KMS-11 (cell line): ENCODE measurements around the gene PTPRN2.

ENCODE experiments used
- H2AFZ ChIP-seq: fragments of 200-600 bp; sonication (generic); 2 replicates; pipeline ENCODE4 v1.6.1; 2016; ENCODE audit warnings: antibody characterized with exemption, mixed run types, low read depth
- H3K27ac ChIP-seq: fragments of 200-600 bp; sonication (generic); 2 replicates; pipeline ENCODE4 v1.6.1; 2016; ENCODE audit warnings: mild to moderate bottlenecking, mixed run types
- H3K27me3 ChIP-seq: fragments of 200-600 bp; sonication (generic); 2 replicates; pipeline ENCODE4 v1.6.1; 2017; ENCODE audit warnings: mild to moderate bottlenecking, low read depth, mixed run types, moderate library complexity; ENCODE audit not compliant: insufficient read depth
- H3K36me3 ChIP-seq: fragments of 200-600 bp; sonication (generic); 2 replicates; pipeline ENCODE4 v1.6.1; 2017; ENCODE audit warnings: mild to moderate bottlenecking, mixed run types; ENCODE audit not compliant: insufficient read depth
- H3K4me1 ChIP-seq: fragments of 200-600 bp; sonication (generic); 2 replicates; pipeline ENCODE4 v1.6.1; 2016; ENCODE audit warnings: mild to moderate bottlenecking, low read depth, mixed run types; ENCODE audit not compliant: poor library complexity, severe bottlenecking
- H3K4me2 ChIP-seq: fragments of 200-600 bp; sonication (generic); 2 replicates; pipeline ENCODE4 v1.7.0; 2016; ENCODE audit warnings: mild to moderate bottlenecking, mixed run types
- H3K4me3 ChIP-seq: fragments of 200-600 bp; sonication (generic); IDR thresholded peaks from 2 replicates; pipeline ENCODE4 v1.6.1; 2017; ENCODE audit warnings: low read depth, low read length, mixed read lengths; ENCODE audit not compliant: insufficient read depth
- H3K79me2 ChIP-seq: fragments of 200-600 bp; sonication (generic); 2 replicates; pipeline ENCODE4 v1.6.1; 2016; ENCODE audit warnings: low read depth, mixed run types; ENCODE audit not compliant: insufficient read depth
- H3K9ac ChIP-seq: fragments of 200-600 bp; sonication (generic); 2 replicates; pipeline ENCODE4 v1.6.1; 2016; ENCODE audit warnings: mild to moderate bottlenecking, mixed run types
- H4K20me1 ChIP-seq: fragments of 200-600 bp; sonication (generic); 2 replicates; pipeline ENCODE4 v1.6.1; 2016; ENCODE audit warnings: mild to moderate bottlenecking, mixed run types; ENCODE audit not compliant: insufficient read depth
- CTCF ChIP-seq: fragments of 200-600 bp; sonication (generic); conservative IDR thresholded peaks from 2 replicates; pipeline ENCODE4 v1.6.1; 2017; ENCODE audit warnings: low read depth, mild to moderate bottlenecking, antibody characterized with exemption, low read length, moderate library complexity, mixed read lengths

Gene PTPRN2

GRCh38 chr7:157885140-157885539 is 702.5 kb downstream of the PTPRN2 start:
- Histone ChIP-seq H3K27me3 (no peaks in the 10 kb centered on the region; the same call in 1 of the 2 replicates), H2AFZ (no peak overlapping the region), H4K20me1 (no peaks in the 10 kb centered on the region), H3K79me2 (no peaks in the 10 kb centered on the region), H3K27ac (no peak overlapping the region), H3K36me3 (no peaks in the 10 kb centered on the region), H3K4me3 (no peak overlapping the region), H3K4me2 (no peak overlapping the region), H3K4me1 (no peaks in the 10 kb centered on the region), H3K9ac (no peak overlapping the region)
- no peak for TF ChIP-seq CTCF

- Histone ChIP-seq H3K27ac (no peak overlapping the region), H3K79me2 (no peaks in the 10 kb centered on the region), H4K20me1 (no peaks in the 10 kb centered on the region), H3K36me3 (no peaks in the 10 kb centered on the region), H3K4me2 (no peak overlapping the region), H3K4me1 (no peaks in the 10 kb centered on the region), H3K4me3 (no peak overlapping the region), H3K9ac (no peak overlapping the region), H3K27me3 (no peaks in the 10 kb centered on the region; the same call in 1 of the 2 replicates), H2AFZ (no peak overlapping the region)
- no peak for TF ChIP-seq CTCF
These were observed 703.1 kb downstream of the PTPRN2 start for GRCh38 chr7:157884461-157885062.

GRCh38 chr7:157881048-157881771 is 706.4 kb downstream of the PTPRN2 start:
- no peaks in the 10 kb centered on the region for H4K20me1 ChIP-seq
- no peaks in the 10 kb centered on the region for H3K4me1 ChIP-seq
- H3K27ac ChIP-seq = no peak overlapping the region
- no peak for TF ChIP-seq CTCF
- no peak overlapping the region for H3K4me3 ChIP-seq
- no peak overlapping the region for H2AFZ ChIP-seq
- no peaks in the 10 kb centered on the region for H3K36me3 ChIP-seq
- H3K9ac ChIP-seq = no peak overlapping the region
- no peaks in the 10 kb centered on the region for H3K79me2 ChIP-seq
- no peaks in the 10 kb centered on the region for H3K27me3 ChIP-seq
- H3K4me2 ChIP-seq = no peak overlapping the region

GRCh38 chr7:157879391-157879790 is 708.2 kb downstream of the PTPRN2 start:
- no peak overlapping the region for H3K9ac ChIP-seq
- no peaks in the 10 kb centered on the region for H3K27me3 ChIP-seq
- no peaks in the 10 kb centered on the region for H3K4me1 ChIP-seq
- no peak overlapping the region for H2AFZ ChIP-seq
- no peak overlapping the region for H3K4me2 ChIP-seq
- H3K27ac ChIP-seq = no peak overlapping the region
- TF ChIP-seq CTCF = no peak
- H3K4me3 ChIP-seq = no peak overlapping the region
- no peaks in the 10 kb centered on the region for H3K79me2 ChIP-seq
- no peaks in the 10 kb centered on the region for H3K36me3 ChIP-seq
- H4K20me1 ChIP-seq = no peaks in the 10 kb centered on the region
